Mesodermal cell (in vitro differentiated cells): ENCODE data around the gene OCLN.
"Not testable (repeated sequence)": the region's sequence is repeated elsewhere in the genome, so short reads cannot be mapped to it uniquely, and the experiment has no call there.

Source experiments
- H3K27ac ChIP-seq: 2 replicates; pipeline ENCODE4 v1.7.0; 2013; ENCODE audit warnings: mild to moderate bottlenecking, low read depth, low read length, moderate library complexity; ENCODE audit not compliant: severe bottlenecking
- H3K36me3 ChIP-seq: 2 replicates; pipeline ENCODE4 v1.7.1; 2013; ENCODE audit warnings: mild to moderate bottlenecking, low read length, moderate library complexity; ENCODE audit not compliant: control insufficient read depth, insufficient read depth
- H3K4me1 ChIP-seq: one replicate; pipeline ENCODE4 v1.7.1; 2013; ENCODE audit warnings: mild to moderate bottlenecking, low read length; ENCODE audit not compliant: insufficient read depth, control insufficient read depth, poor library complexity, severe bottlenecking
- H3K4me3 ChIP-seq: 2 replicates; pipeline ENCODE4 v1.7.0; 2013; ENCODE audit warnings: low read length, control low read depth, mild to moderate bottlenecking; ENCODE audit not compliant: insufficient read depth, poor library complexity, severe bottlenecking; ENCODE audit errors: extremely low read depth
- H3K9me3 ChIP-seq: 2 replicates; pipeline ENCODE4 v1.7.1; 2013; ENCODE audit warnings: mild to moderate bottlenecking, low read length, moderate library complexity; ENCODE audit not compliant: control insufficient read depth
- WGBS, 2 experiments: methylation state at CpG; one replicate each; pipeline ENCODE4 v1.1.5; 2013; ENCODE audit warnings: missing lambda C conversion rate in 2 of 2; ENCODE audit not compliant: insufficient coverage in 2 of 2; 5-methylcytosine and 5-hydroxymethylcytosine counted together

OCLN gene

GRCh38 chr5:69466375-69466774, 26.2 kb upstream of the OCLN start:
- not testable (repeated sequence) for H3K9me3 ChIP-seq, H3K4me3 ChIP-seq, H3K4me1 ChIP-seq, H3K27ac ChIP-seq, H3K36me3 ChIP-seq
- 85 to 93% methylated on average over 3 of the region's 3 CpGs for WGBS, 2 experiments

GRCh38 chr5:69467442-69468225, 25.0 kb upstream of the OCLN start:
- no peaks in the 10 kb centered on the region for H3K36me3 ChIP-seq
- no peaks in the 10 kb centered on the region for H3K4me1 ChIP-seq
- H3K9me3 ChIP-seq = no peaks in the 10 kb centered on the region
- H3K27ac ChIP-seq = no peak overlapping the region
- no peak overlapping the region for H3K4me3 ChIP-seq
- WGBS, 2 experiments = 100% methylated on average over 1 of the region's 8 CpGs

GRCh38 chr5:69468631-69469030, 24.0 kb upstream of the OCLN start:
- Histone ChIP-seq H3K27ac (no peak overlapping the region), H3K4me1 (no peaks in the 10 kb centered on the region), H3K9me3 (no peaks in the 10 kb centered on the region), H3K4me3 (no peak overlapping the region), H3K36me3 (no peaks in the 10 kb centered on the region)
- WGBS, 2 experiments = 86 to 100% methylated on average over 1 of the region's 1 CpG

- WGBS, 2 experiments = 92 to 93% methylated on average over 5 to 6 of the region's 6 CpGs
- not testable (repeated sequence) for H3K36me3 ChIP-seq, H3K27ac ChIP-seq, H3K9me3 ChIP-seq, H3K4me3 ChIP-seq, H3K4me1 ChIP-seq
Observed at GRCh38 chr5:69471516-69471915, 21.1 kb upstream of the OCLN start.

GRCh38 chr5:69472535-69473143, 20.0 kb upstream of the OCLN start:
- WGBS, 2 experiments = 97 to 99% methylated on average over 10 to 12 of the region's 16 CpGs
- H3K4me3 ChIP-seq, H3K27ac ChIP-seq, H3K4me1 ChIP-seq, H3K36me3 ChIP-seq, H3K9me3 ChIP-seq: not testable (repeated sequence)

- Histone ChIP-seq H3K4me3 (no peak overlapping the region), H3K9me3 (no peaks in the 10 kb centered on the region), H3K4me1 (no peaks in the 10 kb centered on the region), H3K36me3 (no peaks in the 10 kb centered on the region), H3K27ac (no peak overlapping the region)
- WGBS, 2 experiments = no CpG with 5 or more reads among the region's 1 CpG
Observed at GRCh38 chr5:69477170-69477569, 15.4 kb upstream of the OCLN start.

GRCh38 chr5:69478296-69478695, 14.3 kb upstream of the OCLN start:
- not testable (repeated sequence) for H3K4me3 ChIP-seq, H3K9me3 ChIP-seq, H3K4me1 ChIP-seq, H3K27ac ChIP-seq, H3K36me3 ChIP-seq
- 73 to 92% methylated on average over 2 to 6 of the region's 7 CpGs for WGBS, 2 experiments

GRCh38 chr5:69484891-69485290, 7.7 kb upstream of the OCLN start:
- Histone ChIP-seq H3K27ac (no peak overlapping the region), H3K4me3 (no peak overlapping the region), H3K9me3 (no peaks in the 10 kb centered on the region), H3K4me1 (peaks cover 4% of the 10 kb centered on the region), H3K36me3 (no peaks in the 10 kb centered on the region)
- WGBS, 2 experiments = 86 to 89% methylated on average over 3 of the region's 7 CpGs

GRCh38 chr5:69485471-69485870, 7.1 kb upstream of the OCLN start:
- Histone ChIP-seq H3K4me1 (peaks cover 4% of the 10 kb centered on the region), H3K9me3 (no peaks in the 10 kb centered on the region), H3K36me3 (no peaks in the 10 kb centered on the region), H3K4me3 (no peak overlapping the region), H3K27ac (no peak overlapping the region)
- WGBS, 2 experiments = 100% methylated on average over 1 of the region's 1 CpG

- H3K27ac ChIP-seq = no peak overlapping the region
- no peaks in the 10 kb centered on the region for H3K36me3 ChIP-seq
- no peak overlapping the region for H3K4me3 ChIP-seq
- whole genome bisulfite sequencing, 2 experiments = 100% methylated on average over 1 of the region's 4 CpGs
- H3K4me1 ChIP-seq = peaks cover 5% of the 10 kb centered on the region
- no peaks in the 10 kb centered on the region for H3K9me3 ChIP-seq
Observed at GRCh38 chr5:69489246-69489645, 3.3 kb upstream of the OCLN start.

- Histone ChIP-seq H3K36me3 (no peaks in the 10 kb centered on the region), H3K4me1 (peaks cover 4% of the 10 kb centered on the region), H3K27ac (no peak overlapping the region), H3K9me3 (no peaks in the 10 kb centered on the region), H3K4me3 (no peak overlapping the region)
- no CpG with 5 or more reads among the region's 2 CpGs for WGBS, 2 experiments
Observed at GRCh38 chr5:69491027-69491426, 1.6 kb upstream of the OCLN start.
